ENCODE data around the gene COQ8B.
A peak's percentile ranks its signal among the peaks of the same experiment; 100 is the strongest.
"Not testable (repeated sequence)": the region's sequence is repeated elsewhere in the genome, so short reads cannot be mapped to it uniquely, and the experiment has no call there.

The COQ8B gene

DNA sequence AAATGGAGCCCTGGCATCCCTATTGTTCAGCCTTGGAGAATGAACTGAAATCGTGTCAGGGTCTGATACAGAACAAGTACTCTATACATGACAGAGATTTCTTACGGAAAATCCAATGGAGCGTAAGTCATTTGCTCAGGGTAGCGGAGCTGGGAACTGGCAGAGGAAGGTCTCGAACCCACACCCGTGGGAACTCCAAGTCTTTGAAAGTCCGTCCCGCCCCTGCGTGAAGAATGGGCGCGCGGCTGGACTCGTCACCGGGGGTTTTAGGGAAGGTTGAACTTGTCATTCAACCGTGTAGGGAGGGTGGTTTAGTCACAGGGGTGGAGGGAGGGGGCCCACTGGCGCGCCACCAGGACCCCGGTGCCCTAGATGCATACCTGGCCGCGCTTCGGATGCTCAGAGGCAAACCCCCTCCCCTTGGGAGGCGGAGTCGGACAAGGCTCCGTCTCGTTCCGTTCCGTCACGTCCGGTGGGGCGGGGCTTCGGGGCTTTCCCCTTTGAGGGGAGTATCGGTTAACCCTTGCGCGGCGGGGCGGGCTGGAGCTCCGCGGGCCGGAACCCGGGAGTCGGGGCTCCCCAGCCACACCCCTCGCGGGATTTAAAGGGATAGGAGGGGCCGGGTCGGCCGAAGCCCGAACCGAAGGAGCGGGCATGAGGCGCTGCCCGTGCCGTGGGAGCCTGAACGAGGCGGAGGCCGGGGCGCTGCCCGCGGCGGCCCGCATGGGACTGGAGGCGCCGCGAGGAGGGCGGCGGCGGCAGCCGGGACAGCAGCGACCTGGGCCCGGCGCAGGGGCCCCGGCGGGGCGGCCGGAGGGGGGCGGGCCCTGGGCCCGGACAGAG lies at the start of gene COQ8B, which contains the start of gene ITPKC:
Gene COQ8B (minus strand): TSS at position 405 of the 843 bp plus-strand sequence. CDS start 2,254 bp downstream, outside the sequence.
Gene ITPKC (plus strand): TSS at position 631 of the 843 bp plus-strand sequence. CDS start 24 bp downstream, at position 655.
- DNase-seq (ENCODE audit: low read depth in 2 of 2), result peak; percentile 100

DNA sequence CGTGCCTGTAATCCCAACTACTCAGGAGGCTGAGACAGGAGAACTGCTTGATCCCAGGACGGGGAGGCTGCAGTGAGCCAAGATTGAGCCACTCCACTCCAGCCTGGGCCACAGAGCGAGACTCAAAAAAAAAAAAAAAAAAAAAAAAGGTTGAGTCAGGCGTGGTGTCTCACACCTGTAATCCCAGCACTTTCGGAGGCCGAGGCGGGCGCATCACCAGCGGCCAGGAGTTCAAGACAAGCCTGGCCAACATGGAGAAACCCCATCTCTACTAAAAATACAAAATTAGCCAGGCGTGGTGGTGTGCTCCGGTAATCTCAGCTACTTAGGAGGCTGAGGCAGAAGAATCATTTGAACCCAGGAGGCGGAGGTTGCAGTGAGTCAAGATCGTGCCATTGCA lies 49.7 kb upstream of the COQ8B start:
- not testable (repeated sequence) for DNase-seq (ENCODE audit: low read depth in 2 of 2)

DNA sequence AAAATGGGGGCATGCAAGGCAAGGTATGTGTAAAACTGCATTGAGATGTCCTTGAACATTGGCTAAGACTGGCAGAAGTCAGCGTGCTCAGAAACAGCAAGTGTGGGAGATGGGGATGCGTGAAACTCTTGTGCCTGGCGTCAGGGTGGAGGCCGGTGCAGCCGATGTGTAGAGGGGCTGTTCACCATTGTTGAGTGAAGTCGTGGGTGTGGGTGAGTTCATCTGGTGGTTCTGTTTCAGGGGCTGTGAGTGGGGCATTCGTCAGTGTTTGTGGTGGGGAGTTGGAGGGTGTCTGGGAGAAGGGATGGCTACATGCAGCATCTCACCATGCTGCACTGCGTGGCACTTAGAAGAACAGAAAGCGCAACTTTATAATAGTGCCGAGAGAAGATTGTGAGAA lies 47.3 kb upstream of the COQ8B start:
- DNase-seq (ENCODE audit: low read depth in 2 of 2), result no peak

DNA sequence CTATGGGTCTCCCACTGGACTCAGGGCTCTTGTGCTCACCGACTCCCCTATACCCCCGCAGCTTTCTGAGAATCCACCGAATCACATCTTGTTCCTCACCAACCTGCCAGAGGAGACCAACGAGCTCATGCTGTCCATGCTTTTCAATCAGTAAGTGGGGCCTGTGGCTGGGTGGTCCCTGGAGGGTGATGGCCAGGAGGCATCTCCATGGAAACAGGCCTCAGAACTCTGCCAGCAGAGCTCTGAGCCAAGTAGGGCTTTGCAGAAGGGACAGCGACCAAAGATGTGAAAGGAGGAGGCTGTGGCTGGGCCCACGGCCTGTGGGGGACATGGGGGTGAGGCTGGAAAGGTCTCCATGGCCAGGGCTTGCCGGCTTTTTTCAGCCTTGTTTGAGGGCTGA lies 46.8 kb upstream of the COQ8B start:
- DNase-seq (ENCODE audit: low read depth in 2 of 2), result no peak

DNA sequence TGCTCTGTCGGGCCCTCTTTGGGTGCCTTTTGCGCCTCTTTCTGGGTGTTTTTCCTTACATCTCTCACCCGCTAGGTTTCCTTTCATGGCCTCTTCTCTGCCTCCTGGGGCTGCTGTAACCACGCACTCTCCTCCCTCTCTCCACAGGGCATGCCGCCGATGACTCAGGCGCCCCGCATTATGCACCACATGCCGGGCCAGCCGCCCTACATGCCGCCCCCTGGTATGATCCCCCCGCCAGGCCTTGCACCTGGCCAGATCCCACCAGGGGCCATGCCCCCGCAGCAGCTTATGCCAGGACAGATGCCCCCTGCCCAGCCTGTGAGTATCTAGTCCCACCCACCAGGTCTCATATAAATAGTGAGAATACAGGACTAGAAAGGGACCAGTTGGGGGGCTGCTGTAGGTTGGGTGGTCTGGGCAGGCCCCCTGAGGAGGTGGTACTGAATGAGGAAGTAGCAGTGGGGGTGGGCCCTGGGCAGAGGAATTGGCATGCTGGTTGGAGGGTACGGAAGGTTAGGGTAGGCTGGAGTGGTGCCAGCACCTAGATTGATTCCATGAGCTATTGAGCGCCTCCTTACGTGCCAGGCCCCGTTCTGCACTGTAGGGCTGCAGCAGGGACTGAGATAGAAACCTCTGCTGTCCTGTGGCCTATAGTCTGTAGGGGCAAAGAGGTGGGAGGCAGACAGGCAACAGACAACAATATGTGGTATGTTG lies 46.2 kb upstream of the COQ8B start:
- no peak for DNase-seq (ENCODE audit: low read depth in 2 of 2)

DNA sequence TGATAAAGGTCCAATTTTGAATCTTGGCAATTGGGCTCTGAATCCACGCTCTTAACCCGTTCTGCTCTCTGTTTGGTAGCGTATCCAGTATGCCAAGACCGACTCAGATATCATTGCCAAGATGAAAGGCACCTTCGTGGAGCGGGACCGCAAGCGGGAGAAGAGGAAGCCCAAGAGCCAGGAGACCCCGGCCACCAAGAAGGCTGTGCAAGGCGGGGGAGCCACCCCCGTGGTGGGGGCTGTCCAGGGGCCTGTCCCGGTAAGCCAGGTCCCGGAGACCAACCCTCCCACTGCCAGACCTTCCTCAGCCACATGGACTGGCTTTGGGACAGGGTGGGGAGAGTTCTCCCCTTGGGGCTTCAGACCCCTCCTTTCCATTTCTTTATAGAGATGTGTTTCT lies 42.7 kb upstream of the COQ8B start:
- no peak for DNase-seq (ENCODE audit: low read depth in 2 of 2)

DNA sequence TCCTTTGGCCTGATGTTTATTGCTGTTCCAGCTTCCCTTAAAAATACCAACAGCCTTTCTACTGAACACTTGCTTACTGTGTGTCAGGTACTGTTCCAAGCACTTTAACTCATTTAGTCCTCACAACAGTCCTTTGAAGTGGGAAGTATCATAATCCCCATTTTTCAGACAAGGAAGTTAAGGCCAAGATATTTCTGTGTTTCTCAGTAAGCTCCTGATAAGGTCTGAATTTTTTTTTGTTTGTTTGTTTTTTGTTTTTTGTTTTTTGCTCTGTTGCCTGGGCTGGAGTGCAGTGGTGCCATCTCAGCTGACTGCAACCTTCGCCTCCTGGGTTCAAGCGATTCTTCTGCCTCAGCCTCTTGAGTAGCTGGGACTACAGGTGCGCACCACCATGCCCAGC lies 41.8 kb upstream of the COQ8B start:
- no peak for DNase-seq (ENCODE audit: low read depth in 2 of 2)

DNA sequence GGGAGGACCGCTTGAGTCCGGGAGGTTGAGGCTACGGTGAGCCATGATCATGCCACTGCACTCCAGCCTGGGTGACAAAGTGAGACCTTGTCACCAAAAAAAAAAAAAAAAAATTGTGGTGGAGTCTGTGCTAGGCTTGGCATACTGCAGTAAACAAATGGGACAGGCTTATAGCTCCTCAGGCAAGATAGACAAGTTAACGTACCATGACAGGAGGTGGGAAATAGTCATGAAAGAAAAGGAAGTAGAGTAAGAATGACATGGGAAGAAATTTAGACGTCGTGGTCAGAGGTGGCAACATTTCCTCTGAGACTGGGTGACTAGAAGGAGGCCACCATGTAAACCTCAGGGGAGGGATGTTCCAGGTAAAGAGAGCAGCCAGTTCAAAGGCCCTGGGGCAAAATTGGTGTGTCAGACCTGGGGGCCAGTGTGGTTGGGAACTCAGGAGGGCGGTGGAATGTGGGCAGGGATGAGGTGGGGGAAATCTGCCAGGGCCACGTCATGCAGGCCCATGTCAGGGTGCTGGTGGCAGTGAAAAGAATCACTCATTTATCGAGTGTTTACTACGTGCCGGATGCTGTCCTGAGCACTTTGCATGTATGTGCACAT lies 39.9 kb upstream of the COQ8B start:
- DNase-seq (ENCODE audit: low read depth in 2 of 2), result peak; percentile 25 to 42

DNA sequence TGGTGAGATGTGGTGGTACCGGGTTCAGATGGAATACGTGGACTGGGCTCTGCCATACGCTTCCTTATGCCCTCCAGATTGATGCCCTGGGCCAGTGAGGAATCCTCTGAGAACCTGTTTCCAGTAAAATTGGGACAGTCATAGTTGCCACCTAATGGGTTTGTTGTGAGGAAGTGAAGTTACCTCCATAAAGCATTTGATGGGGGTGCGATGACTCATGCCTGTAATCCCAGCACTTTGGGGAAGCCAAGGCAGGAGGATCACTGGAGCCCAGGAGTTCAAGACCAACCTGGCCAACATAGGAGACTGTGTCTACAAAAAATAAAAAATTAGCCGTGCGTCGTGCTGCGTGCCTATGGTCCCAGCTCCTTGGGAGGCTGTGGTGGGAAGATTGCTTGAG lies 39.1 kb upstream of the COQ8B start:
- no peak for DNase-seq (ENCODE audit: low read depth in 2 of 2)

DNA sequence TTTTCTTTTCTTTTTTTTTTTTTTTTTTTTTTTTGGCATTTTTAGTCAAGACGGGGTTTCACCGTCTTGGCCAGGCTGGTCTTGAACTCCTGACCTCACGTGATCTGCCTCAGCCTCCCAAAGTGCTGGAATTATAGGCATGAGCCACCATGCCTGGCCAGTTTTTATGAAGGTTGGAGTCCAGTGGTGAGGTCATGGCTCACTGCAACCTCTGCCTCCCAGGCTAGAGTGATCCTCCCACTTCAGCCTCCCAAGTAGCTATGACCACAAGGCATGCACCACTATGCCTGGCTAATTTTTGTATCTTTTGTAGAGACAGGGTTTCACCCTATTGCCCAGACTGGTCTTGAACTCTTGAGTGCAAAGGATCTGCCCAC lies 38.5 kb upstream of the COQ8B start:
- DNase-seq (ENCODE audit: low read depth in 2 of 2), result no peak

DNA sequence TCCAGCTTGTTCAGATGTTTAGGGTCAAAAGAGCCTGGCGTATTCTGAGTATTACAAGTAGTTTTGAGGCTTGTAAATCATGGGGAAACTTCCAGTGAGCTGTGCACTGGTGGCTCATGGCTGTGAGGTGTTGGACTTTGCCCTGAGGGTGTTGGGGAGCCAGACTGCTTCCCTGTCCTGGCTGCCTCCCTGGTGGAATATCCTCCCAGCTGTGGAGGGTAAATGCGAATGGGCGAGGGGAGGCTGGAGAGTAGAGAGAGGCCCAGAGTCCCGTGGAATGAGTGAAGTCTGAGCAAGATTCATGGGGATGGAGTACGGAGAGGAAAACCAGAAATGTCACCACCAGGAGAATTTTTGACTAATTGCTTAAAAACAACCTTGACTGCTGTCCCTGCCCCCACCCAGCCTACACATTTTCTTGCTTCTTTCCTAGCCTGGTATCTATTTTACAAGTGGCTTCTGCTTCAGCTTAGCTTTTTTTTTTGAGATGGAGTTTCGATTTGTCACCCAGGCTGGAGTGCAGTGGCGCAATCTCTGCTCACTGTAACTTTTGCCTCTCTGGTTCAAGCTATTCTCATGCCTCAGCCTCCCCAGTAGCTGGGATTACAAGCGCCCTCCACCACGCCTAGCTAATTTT lies 38.0 kb upstream of the COQ8B start:
- DNase-seq (ENCODE audit: low read depth in 2 of 2), result peak; percentile 43

DNA sequence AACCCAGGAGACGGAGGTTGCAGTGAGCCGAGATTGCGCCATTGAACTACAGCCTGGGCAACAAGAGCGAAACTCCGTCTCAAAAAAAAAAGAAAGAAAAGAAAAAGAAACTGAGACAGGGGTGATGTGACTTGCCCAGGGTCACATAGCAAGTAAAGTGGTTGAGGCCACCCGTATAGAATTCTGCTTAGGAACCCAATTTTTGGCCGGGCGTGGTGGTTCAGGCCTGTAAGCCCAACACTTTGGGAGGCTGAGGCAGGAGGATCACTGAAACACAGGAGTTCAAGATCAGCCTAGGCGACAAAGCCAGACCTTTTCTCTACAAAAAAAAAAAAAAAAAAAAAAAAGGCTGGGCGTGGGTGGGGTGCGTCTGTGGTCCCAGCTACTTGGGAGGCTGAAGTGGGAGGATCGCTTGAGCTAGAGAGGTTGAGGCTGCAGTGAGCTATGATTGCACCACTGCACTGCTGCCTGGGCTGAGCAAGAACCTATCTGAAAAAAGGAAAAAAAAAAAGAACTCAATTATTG lies 35.6 kb upstream of the COQ8B start:
- no peak for DNase-seq (ENCODE audit: low read depth in 2 of 2)

DNA sequence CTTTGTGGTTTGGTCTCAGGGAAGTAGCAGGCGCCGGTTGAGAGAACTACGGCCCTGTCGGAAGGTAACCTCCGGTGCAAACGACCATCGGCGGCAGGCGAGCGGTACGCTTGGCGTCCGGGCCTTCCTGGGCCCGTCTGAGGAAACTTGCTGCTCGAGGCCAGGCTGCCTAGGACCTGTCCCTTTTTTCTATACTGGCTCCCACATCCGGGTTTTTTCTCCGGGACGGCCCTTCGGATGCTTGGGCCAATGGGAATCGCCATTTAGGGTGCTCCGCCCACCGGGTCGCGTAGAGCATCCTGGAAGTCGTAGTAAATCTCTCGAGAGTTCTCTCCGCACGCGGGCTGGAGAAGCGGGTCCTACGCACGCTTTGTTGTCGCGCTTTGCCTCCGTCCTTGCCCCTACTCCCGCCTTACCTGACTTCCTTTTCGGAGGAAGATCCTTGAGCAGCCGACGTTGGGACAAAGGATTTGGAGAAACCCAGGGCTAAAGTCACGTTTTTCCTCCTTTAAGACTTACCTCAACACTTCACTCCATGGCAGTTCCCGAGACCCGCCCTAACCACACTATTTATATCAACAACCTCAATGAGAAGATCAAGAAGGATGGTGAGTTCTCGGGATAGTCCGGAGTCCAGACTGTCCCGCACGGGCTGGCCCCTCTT lies 34.3 kb upstream of the COQ8B start, which contains the start of gene SNRPA:
Gene SNRPA (plus strand): TSS at position 330 of the 664 bp plus-strand sequence. CDS start 206 bp downstream, at position 536.
- peak; percentile 93 to 95 for DNase-seq (ENCODE audit: low read depth in 2 of 2)

DNA sequence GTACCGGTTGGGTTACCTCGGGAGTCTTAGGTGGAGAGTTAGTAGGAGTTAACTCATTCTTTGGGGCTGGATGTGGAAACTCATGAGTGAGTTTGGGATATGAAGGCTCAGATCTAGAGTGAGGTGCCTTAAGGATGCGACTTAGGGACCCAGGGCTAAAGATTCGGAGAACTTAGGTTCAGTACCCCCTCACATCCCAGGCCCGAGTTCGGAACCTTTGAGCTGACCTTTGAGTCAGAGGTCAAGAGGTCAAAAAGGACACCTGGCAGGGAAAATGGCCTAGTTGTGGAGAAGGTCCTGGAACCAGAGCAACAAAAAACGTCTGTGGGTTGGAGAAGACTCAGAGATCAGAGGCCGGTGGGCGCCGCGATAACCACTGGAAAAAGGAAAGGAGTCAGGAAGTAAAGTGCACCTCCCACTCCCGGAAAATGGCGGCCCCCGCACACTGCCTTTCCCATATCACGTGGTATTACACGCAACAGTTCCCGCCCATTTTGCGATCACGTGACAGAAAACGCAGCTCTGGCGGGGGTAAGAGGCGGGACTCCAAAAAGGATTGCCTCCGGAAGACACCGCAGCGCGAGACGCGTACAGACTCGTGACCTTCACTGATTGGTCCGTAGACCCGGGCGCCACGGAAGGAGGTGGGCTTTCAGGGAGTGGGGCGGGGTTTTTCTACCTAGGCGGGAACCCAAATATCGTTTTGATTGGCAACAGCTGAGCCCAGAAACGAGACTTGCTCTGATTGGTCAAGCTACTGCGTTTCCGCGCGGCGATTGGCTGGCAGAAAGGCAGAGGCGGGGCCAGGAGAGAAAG lies 33.6 kb upstream of the COQ8B start, which contains the start of gene ACTMAP:
Gene ACTMAP (minus strand): TSS at position 420 of the 816 bp plus-strand sequence. CDS start 674 bp downstream, outside the sequence.
- DNase-seq (ENCODE audit: low read depth in 2 of 2), result peak; percentile 98 to 99

DNA sequence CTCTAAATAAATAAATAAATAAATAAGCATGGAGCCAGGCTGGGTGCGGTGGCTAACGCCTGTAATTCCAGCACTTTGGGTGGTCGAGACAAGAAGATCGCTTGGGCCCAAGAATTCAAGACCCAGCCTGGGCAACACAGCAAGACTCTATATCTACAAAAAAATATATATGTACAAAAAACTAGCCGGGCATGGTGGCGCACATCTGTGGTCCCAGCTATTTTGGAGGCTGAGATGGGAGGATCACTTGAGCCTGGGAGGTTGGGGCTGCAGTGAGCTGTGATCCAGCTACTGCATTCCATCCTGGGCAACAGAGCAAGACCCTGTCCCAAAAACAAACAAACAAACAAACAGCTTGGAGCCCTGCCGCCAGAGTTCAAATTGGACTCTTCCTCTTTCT lies 30.9 kb upstream of the COQ8B start:
- no peak for DNase-seq (ENCODE audit: low read depth in 2 of 2)

DNA sequence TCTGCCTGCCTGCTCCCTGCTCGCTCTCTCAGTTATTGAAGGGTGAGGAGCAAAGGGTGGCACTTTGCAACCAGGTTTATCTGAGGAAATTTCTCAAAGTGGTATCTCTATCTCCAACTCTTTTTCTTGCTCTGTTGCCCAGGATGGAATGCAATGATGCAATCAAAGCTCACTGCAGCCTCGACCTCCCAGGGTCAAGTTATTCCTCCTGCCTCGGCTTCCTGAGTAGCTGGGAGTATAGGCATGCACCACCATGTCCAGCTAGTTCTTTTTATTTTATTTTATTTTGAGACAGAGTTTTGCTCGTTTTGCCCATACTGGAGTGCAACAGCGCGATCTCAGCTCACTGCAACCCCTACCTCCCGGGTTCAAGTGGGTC lies 28.7 kb upstream of the COQ8B start:
- no peak for DNase-seq (ENCODE audit: low read depth in 2 of 2)

DNA sequence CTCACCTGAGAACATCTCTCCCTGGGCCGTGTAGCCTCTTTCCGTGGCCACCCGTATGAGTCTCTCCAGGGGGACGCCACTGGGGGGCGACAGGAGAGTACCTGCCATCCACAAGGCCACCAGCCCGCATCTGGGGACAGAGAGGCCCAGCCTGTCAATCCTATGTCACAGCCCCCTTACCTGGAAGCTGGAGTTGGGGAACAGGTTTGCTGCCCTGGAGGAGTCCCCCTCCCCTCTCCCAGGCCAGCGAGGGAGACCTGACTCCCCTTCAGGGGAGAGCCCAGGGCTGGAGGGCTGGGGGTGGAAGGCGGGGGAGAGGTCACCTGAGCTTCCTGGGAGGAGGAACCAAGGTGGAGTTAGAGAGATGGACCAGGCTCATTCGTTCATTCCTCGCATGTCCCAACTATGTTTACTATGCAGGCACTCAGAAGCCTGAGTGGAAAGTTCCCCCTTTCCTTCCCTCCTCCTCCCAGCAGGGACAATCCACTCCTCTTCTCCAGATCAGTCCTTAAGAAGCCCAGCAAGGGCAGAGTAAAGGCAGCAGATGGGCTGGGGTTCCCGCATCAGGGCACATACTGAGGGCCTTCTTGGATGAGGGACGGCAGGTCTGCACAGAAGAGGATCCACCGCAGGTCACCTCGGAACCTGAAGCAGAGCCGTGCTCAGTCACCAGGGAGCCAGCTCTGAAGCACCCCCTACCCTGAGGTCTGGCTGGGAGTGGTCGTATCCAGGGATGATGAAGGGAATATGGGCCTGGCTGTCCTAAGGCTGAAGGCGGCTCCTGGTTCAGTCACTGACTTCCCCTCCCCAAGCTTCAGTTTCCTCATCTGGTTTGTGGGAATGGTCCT lies 28.1 kb upstream of the COQ8B start:
- DNase-seq (ENCODE audit: low read depth in 2 of 2), result peak in 1 of 2 donors; percentile 19

DNA sequence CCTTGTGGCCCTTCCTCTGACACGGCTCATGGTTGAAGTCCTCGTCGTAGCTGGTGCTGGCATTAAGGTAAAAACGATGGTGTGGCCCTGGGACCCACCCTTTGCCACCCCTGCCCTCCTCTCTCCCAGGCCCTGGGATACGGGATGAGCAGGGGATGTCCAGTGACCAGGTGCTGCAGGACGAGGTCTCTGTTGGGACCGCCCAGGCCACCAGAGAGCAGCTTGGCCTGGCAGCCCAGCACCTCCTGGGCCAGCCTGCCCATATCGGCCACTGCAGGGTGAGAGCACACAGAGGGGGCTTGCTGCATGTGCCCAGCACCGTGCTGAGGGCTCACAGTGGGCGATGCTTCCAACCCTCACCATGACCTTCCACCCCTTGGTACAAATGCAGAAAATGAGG lies 27.2 kb upstream of the COQ8B start:
- DNase-seq (ENCODE audit: low read depth in 2 of 2), result no peak

DNA sequence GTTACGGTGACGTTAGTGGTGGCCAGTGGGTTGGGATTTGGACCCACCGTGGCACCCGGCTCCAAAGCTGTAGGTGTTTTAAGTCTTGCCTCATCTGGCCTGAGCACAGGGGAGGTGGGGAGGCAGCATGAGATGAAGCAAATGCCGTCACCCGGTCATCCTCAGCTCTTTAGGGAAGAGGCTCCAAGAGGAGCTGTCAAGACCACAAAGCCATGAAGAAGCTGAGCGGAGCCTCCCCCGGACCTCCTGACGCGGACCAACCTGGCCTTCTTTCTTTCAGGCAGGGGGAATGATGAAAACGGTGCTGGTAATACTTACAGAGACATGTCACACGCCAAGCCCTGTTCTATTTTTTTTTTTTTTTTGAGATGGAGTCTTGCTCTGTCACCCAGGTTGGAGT lies 26.2 kb upstream of the COQ8B start:
- no peak for DNase-seq (ENCODE audit: low read depth in 2 of 2)
